IMR-90 (cell line): ENCODE measurements around the gene RBMS3. TPM values are rescaled to one million over a fixed set of nuclear protein-coding genes. Genes with fewer than 3 reads are reported as not detected.
A peak's percentile ranks its signal among the peaks of the same experiment; 100 is the strongest.
"Not testable (repeated sequence)": the region's sequence is repeated elsewhere in the genome, so short reads cannot be mapped to it uniquely, and the experiment has no call there.

ENCODE experiments used
- ATAC-seq: fragments of 200-7000 bp; cut with Tn5 transposase; 2 replicates; pipeline ENCODE4 v1.9.1; 2020; ENCODE audit warnings: low read depth, mild to moderate bottlenecking, moderate library complexity
- BruUV-seq: library from RNA; stranded (reverse); fragments of 400-500 nt; replicated peaks from 2 replicates; lab custom pipeline; 2021; lab: Mats Ljungman, UMichigan
- CTCF ChIA-PET: fragments of 300-600 bp; formaldehyde crosslinking; extraction: SDS; loops from one replicate; lab custom pipeline; 2021; ENCODE audit warnings: antibody characterized with exemption; lab: Yijun Ruan, JAX
- POLR2A ChIA-PET: fragments of 300-600 bp; sonication (Branson Sonifier 250); formaldehyde crosslinking; loops from one replicate; lab custom pipeline; 2022; ENCODE audit warnings: antibody characterized with exemption; ENCODE audit not compliant: unreplicated experiment; lab: Charles Lee
- DNase-seq: peaks from one replicate; pipeline ENCODE4 v3.0.0; 2013
- H2AFZ ChIP-seq: replicated peaks from 2 replicates; pipeline ENCODE3; 2013; ENCODE audit warnings: low read length, mild to moderate bottlenecking; ENCODE audit not compliant: poor library complexity
- H2AK5ac ChIP-seq: 2 replicates; pipeline ENCODE4 v1.6.1; 2013; ENCODE audit warnings: low read depth, low read length, inconsistent platforms
- H2AK9ac ChIP-seq: replicated peaks from 2 replicates; pipeline ENCODE3; 2013; ENCODE audit warnings: mild to moderate bottlenecking, low read depth, low read length, moderate library complexity; ENCODE audit not compliant: poor library complexity
- H2BK120ac ChIP-seq: 2 replicates; pipeline ENCODE4 v1.6.1; 2013; ENCODE audit warnings: low read depth, low read length, inconsistent platforms
- H2BK15ac ChIP-seq: 3 replicates; pipeline ENCODE4 v1.6.1; 2013; ENCODE audit warnings: low read depth, low read length, inconsistent platforms
- H2BK20ac ChIP-seq: 2 replicates; pipeline ENCODE4 v1.6.1; 2013; ENCODE audit warnings: low read depth, mild to moderate bottlenecking, inconsistent platforms, low read length, moderate library complexity
- H2BK5ac ChIP-seq: 2 replicates; pipeline ENCODE4 v1.6.1; 2013; ENCODE audit warnings: mild to moderate bottlenecking, low read depth, low read length, inconsistent platforms; ENCODE audit not compliant: poor library complexity, severe bottlenecking
- H3K14ac ChIP-seq: replicated peaks from 2 replicates; pipeline ENCODE4 v1.6.1; 2013; ENCODE audit warnings: low read depth, low read length, inconsistent platforms
- H3K18ac ChIP-seq: 2 replicates; pipeline ENCODE4 v1.6.1; 2013; ENCODE audit warnings: low read depth, low read length, control low read depth
- H3K23ac ChIP-seq: 2 replicates; pipeline ENCODE4 v1.6.1; 2013; ENCODE audit warnings: low read depth, low read length, inconsistent platforms
- H3K27ac ChIP-seq: 2 replicates; pipeline ENCODE4 v1.5.1; 2013; ENCODE audit warnings: mild to moderate bottlenecking, control low read depth, low read length; ENCODE audit not compliant: insufficient read depth
- H3K27me3 ChIP-seq: 2 replicates; pipeline ENCODE4 v1.6.1; 2013; ENCODE audit warnings: low read length; ENCODE audit not compliant: control insufficient read depth, insufficient read depth
- H3K36me3 ChIP-seq: 2 replicates; pipeline ENCODE4 v1.6.1; 2013; ENCODE audit warnings: low read length, mixed read lengths; ENCODE audit not compliant: control insufficient read depth, insufficient read depth
- H3K4ac ChIP-seq: 2 replicates; pipeline ENCODE4 v1.6.1; 2013; ENCODE audit warnings: low read depth, low read length, inconsistent platforms
- H3K4me1 ChIP-seq: 2 replicates; pipeline ENCODE4 v1.6.1; 2013; ENCODE audit warnings: low read length, mixed read lengths; ENCODE audit not compliant: control insufficient read depth, insufficient read depth
- H3K4me2 ChIP-seq: 2 replicates; pipeline ENCODE4 v1.6.1; 2013; ENCODE audit warnings: low read depth, mild to moderate bottlenecking, control low read depth, low read length, moderate library complexity
- H3K4me3 ChIP-seq: 2 replicates; pipeline ENCODE4 v1.5.1; 2013; ENCODE audit warnings: low read depth, mild to moderate bottlenecking, control low read depth, low read length, moderate library complexity; ENCODE audit not compliant: insufficient read depth
- H3K56ac ChIP-seq: 2 replicates; pipeline ENCODE4 v1.6.1; 2013; ENCODE audit warnings: low read length, inconsistent platforms; ENCODE audit not compliant: insufficient read depth; ENCODE audit errors: extremely low read depth
- H3K79me1 ChIP-seq, 2 experiments: 2 replicates each; pipeline ENCODE4 v1.6.1; 2013; ENCODE audit warnings: low read length in 2 of 2, inconsistent platforms in 1 of 2, low read depth in 1 of 2
- H3K9ac ChIP-seq: 2 replicates; pipeline ENCODE4 v1.6.1; 2013; ENCODE audit warnings: low read depth, low read length, control low read depth
- H3K9me1 ChIP-seq: 2 replicates; pipeline ENCODE4 v1.6.1; 2013; ENCODE audit warnings: low read length, inconsistent platforms; ENCODE audit not compliant: insufficient read depth
- H3K9me3 ChIP-seq: 2 replicates; pipeline ENCODE4 v1.6.1; 2013; ENCODE audit warnings: low read length; ENCODE audit not compliant: control insufficient read depth, insufficient read depth
- H4K20me1 ChIP-seq: 2 replicates; pipeline ENCODE4 v1.6.1; 2013; ENCODE audit warnings: low read length, inconsistent platforms; ENCODE audit not compliant: insufficient read depth
- H4K5ac ChIP-seq: 2 replicates; pipeline ENCODE4 v1.6.1; 2013; ENCODE audit warnings: mild to moderate bottlenecking, low read depth, low read length, control low read depth
- H4K8ac ChIP-seq, 2 experiments: 2 replicates each; pipeline ENCODE4 v1.6.1; 2013; ENCODE audit warnings: low read depth in 2 of 2, low read length in 2 of 2, control low read depth in 1 of 2, inconsistent platforms in 1 of 2
- H4K91ac ChIP-seq: 2 replicates; pipeline ENCODE4 v1.6.1; 2013; ENCODE audit warnings: low read depth, low read length, inconsistent platforms; ENCODE audit not compliant: insufficient read depth
- RCOR1 ChIP-seq: IDR thresholded peaks from 2 replicates; pipeline ENCODE4 v1.6.1; 2012; ENCODE audit warnings: mild to moderate bottlenecking, low read length, improper control_type of control experiment; ENCODE audit not compliant: insufficient replicate concordance
- USF2 ChIP-seq: fragments of 150-350 bp; IDR thresholded peaks from 2 replicates; pipeline ENCODE4 v1.6.1; 2017; ENCODE audit warnings: mild to moderate bottlenecking, antibody characterized with exemption, low read length, low read depth
- WGBS, 2 experiments: methylation state at CpG; one replicate each; pipeline versions ENCODE4 v1.1.5 to v1.1.7; 2013; ENCODE audit warnings: missing lambda C conversion rate in 2 of 2; ENCODE audit not compliant: insufficient read length in 1 of 2; ENCODE audit errors: extremely low coverage in 2 of 2; 5-methylcytosine and 5-hydroxymethylcytosine counted together
- dilution Hi-C: fragments of 300-500 bp; cut with HindIII; formaldehyde crosslinking; loops from one replicate; pipeline ENCODE4 v1.14.3; 2018; ENCODE audit warnings: low sequenced_read_pairs; ENCODE audit not compliant: unreplicated experiment
- in situ Hi-C: fragments of 300-500 bp; cut with MboI; formaldehyde crosslinking; loops from 3 replicates; pipeline ENCODE4 v1.14.3; 2019; ENCODE audit warnings: low sequenced_read_pairs, inconsistent platforms, mixed read lengths
- intact Hi-C: fragments of 100-400 bp; cut with micrococcal nuclease; formaldehyde crosslinking; loops from 2 replicates; pipeline ENCODE4 v1.10.0; 2022
- polyA plus RNA-seq, 3 experiments: library from polyadenylated mRNA; depleted of rRNA; stranded (reverse); fragments of >200 nt; gene quantifications; 2 replicates each; pipeline ENCODE4 v1.2.3, GENCODE V29; 2012; ENCODE audit warnings: low replicate concordance in 1 of 3
- total RNA-seq: library from RNA; depleted of rRNA; stranded (reverse); fragments of >200 nt; gene quantifications from 2 replicates; pipeline ENCODE4 v1.2.3, GENCODE V29; 2012

RBMS3 gene
- total and polyA plus RNA-seq, 2 of the 4 experiments (the other 2 are of a cell fraction): 15.2 to 127 TPM

GRCh38 chr3:29324180-29324651 is 43.3 kb downstream of the RBMS3 start:
- H4K91ac ChIP-seq: 0 out of 2 replicates have a peak overlapping the region, but pooled peaks have one; percentile 17
- dilution Hi-C loops (no loop called here), intact Hi-C loops (no loop called here), in situ Hi-C loops (no loop called here)
- ChIA-PET CTCF (interaction anchor here (0.6 to 1.0 kb wide), 3 partner anchors 9 to 801 kb away, joined by 3 to 6 read pairs (median 3); no protein-coding TSS in a partner anchor), POLR2A (interaction anchor here (0.6 kb wide), 1 partner anchor 373 kb away, joined by 6 read pairs; no protein-coding TSS in a partner anchor)
- BruUV-seq: no TSS peak
- DNase-seq (peak; percentile 67), ATAC-seq (peak; percentile 84)
- no peaks in the 10 kb centered on the region for H3K27me3 ChIP-seq
- H2AFZ ChIP-seq: peak overlapping the region; percentile 68
- peak overlapping the region; percentile 3; the same call in 1 of the 2 replicates for H2AK5ac ChIP-seq
- peak overlapping the region; percentile 7 for H2BK120ac ChIP-seq
- peak overlapping the region; percentile 57 for H2BK20ac ChIP-seq
- H2BK15ac ChIP-seq: no peak overlapping the region; the same call in 2 of the 3 replicates
- peak overlapping the region; percentile 25 for H2BK5ac ChIP-seq
- peak overlapping the region; percentile 74 for H3K14ac ChIP-seq
- H3K4me2 ChIP-seq: peak overlapping the region; percentile 81
- peaks cover 16 to 50% of the 10 kb centered on the region in 2 experiments for H3K79me1 ChIP-seq
- peak overlapping the region; percentile 45; the same call in 1 of the 2 replicates for H3K4ac ChIP-seq
- 0 out of 2 replicates have a peak, but pooled peaks cover 3% of the 10 kb centered on the region for H4K20me1 ChIP-seq
- no peak for TF ChIP-seq RCOR1
- TF ChIP-seq USF2: peak; percentile 31; the same call in 1 of the 2 replicates
- H4K5ac ChIP-seq: peak overlapping the region; percentile 51
- H3K56ac ChIP-seq: peak overlapping the region; percentile 13; the same call in 1 of the 2 replicates
- H3K9me1 ChIP-seq: peaks cover 5% of the 10 kb centered on the region
- H3K36me3 ChIP-seq: no peaks in the 10 kb centered on the region
- H3K4me1 ChIP-seq: peaks cover 4% of the 10 kb centered on the region
- no peak overlapping the region for H2AK9ac ChIP-seq
- H3K9ac ChIP-seq: peak overlapping the region; percentile 7; the same call in 1 of the 2 replicates
- no peaks in the 10 kb centered on the region for H3K9me3 ChIP-seq
- no CpG with 5 or more reads among the region's 5 CpGs for WGBS, 2 experiments
- peak overlapping the region; percentile 38; the same call in 1 of the 2 replicates for H3K27ac ChIP-seq
- H4K8ac ChIP-seq: peak overlapping the region; percentile 50 to 59; a peak in 2 of 4 replicates
- peak overlapping the region; percentile 29; the same call in 1 of the 2 replicates for H3K4me3 ChIP-seq
- H3K23ac ChIP-seq: peak overlapping the region; percentile 4; the same call in 1 of the 2 replicates
- peak overlapping the region; percentile 5; the same call in 1 of the 2 replicates for H3K18ac ChIP-seq

GRCh38 chr3:29326540-29326939 is 45.7 kb downstream of the RBMS3 start:
- H3K23ac ChIP-seq, H2BK15ac ChIP-seq, H4K8ac ChIP-seq, H3K9ac ChIP-seq, H3K56ac ChIP-seq, H2BK5ac ChIP-seq, H2BK20ac ChIP-seq, H3K9me1 ChIP-seq, H3K36me3 ChIP-seq, intact Hi-C loops, dilution Hi-C loops, H4K91ac ChIP-seq, H3K4me3 ChIP-seq, H3K18ac ChIP-seq, H2AFZ ChIP-seq, H3K14ac ChIP-seq, in situ Hi-C loops, H3K27ac ChIP-seq, CTCF ChIA-PET, DNase-seq, H3K4ac ChIP-seq, H3K9me3 ChIP-seq, H3K4me1 ChIP-seq, H3K27me3 ChIP-seq, H3K4me2 ChIP-seq, ATAC-seq, H4K5ac ChIP-seq, H2AK9ac ChIP-seq, H2AK5ac ChIP-seq, BruUV-seq, H2BK120ac ChIP-seq: not testable (repeated sequence)
- no CpG with 5 or more reads among the region's 10 CpGs for WGBS, 2 experiments
- H3K79me1 ChIP-seq: peaks cover 23 to 53% of the 10 kb centered on the region in 2 experiments
- peaks cover 16% of the 10 kb centered on the region for H4K20me1 ChIP-seq
- POLR2A ChIA-PET: interaction anchor here (0.6 kb wide), 1 partner anchor 278 kb away, joined by 6 read pairs; no protein-coding TSS in a partner anchor
